HepG2 (cell line): ENCODE measurements around the gene AVPR2.

Experiments
- ASH2L ChIP-seq: fragments of 300-600, 200-600 bp; sonication (generic); IDR thresholded peaks from 2 replicates; pipeline ENCODE4 v1.7.0; 2017; ENCODE audit warnings: low read depth, mild to moderate bottlenecking, moderate library complexity, mixed read lengths, low read length; ENCODE audit not compliant: insufficient read length
- BCL6 ChIP-seq: IDR thresholded peaks from 2 replicates; pipeline ENCODE4 v1.6.1; 2016; ENCODE audit warnings: missing genetic modification reagents, missing compliant biosample characterization
- CTCF ChIP-seq: sonication (generic); formaldehyde crosslinking; IDR thresholded peaks from 2 replicates; pipeline ENCODE4 v1.5.0; 2020; ENCODE audit warnings: mild to moderate bottlenecking, missing genetic modification reagents, moderate library complexity
- IRF9 ChIP-seq: sonication (generic); formaldehyde crosslinking; IDR thresholded peaks from 2 replicates; pipeline ENCODE4 v1.8.0; 2022; ENCODE audit warnings: missing genetic modification reagents, mild to moderate bottlenecking, borderline replicate concordance
- JUNB ChIP-seq: sonication (generic); formaldehyde crosslinking; IDR thresholded peaks from 2 replicates; pipeline ENCODE4 v1.8.0; 2022; ENCODE audit warnings: missing genetic modification reagents, mild to moderate bottlenecking, borderline replicate concordance
- MLX ChIP-seq: IDR thresholded peaks from 2 replicates; pipeline ENCODE4 v1.6.1; 2016
- MYC ChIP-seq: sonication (generic); formaldehyde crosslinking; IDR thresholded peaks from 2 replicates; pipeline ENCODE4 v1.9.0; 2021; ENCODE audit warnings: missing genetic modification reagents, borderline replicate concordance
- POLR2A ChIP-seq, 2 experiments: IDR thresholded peaks; 2 replicates each; pipeline ENCODE4 v1.6.1; 2011; ENCODE audit warnings: low read depth in 2 of 2, low read length in 2 of 2, mild to moderate bottlenecking in 1 of 2, moderate library complexity in 1 of 2; ENCODE audit not compliant: insufficient read depth in 1 of 2
- YY1 ChIP-seq: IDR thresholded peaks from 2 replicates; pipeline ENCODE4 v1.6.1; 2011; ENCODE audit warnings: low read length, low read depth, moderate library complexity, mild to moderate bottlenecking; ENCODE audit not compliant: insufficient read depth, insufficient replicate concordance
- ZBTB1 ChIP-seq: sonication (generic); formaldehyde crosslinking; IDR thresholded peaks from 2 replicates; pipeline ENCODE4 v1.4.0; 2020; ENCODE audit warnings: missing genetic modification reagents, borderline replicate concordance
- ZBTB49 ChIP-seq: sonication (generic); formaldehyde crosslinking; IDR thresholded peaks from 2 replicates; pipeline ENCODE4 v1.4.0; 2020; ENCODE audit warnings: missing genetic modification reagents, borderline replicate concordance
- ZNF766 ChIP-seq: sonication (generic); formaldehyde crosslinking; IDR thresholded peaks from 2 replicates; pipeline ENCODE4 v1.5.0; 2020; ENCODE audit warnings: missing genetic modification reagents, borderline replicate concordance
- ZXDC ChIP-seq: sonication (generic); formaldehyde crosslinking; IDR thresholded peaks from 2 replicates; pipeline ENCODE4 v1.5.0; 2020; ENCODE audit warnings: mild to moderate bottlenecking, missing genetic modification reagents

GRCh38 chrX:153873282-153874084 is 31.0 kb upstream of the AVPR2 start:
- TF ChIP-seq ZBTB49 (CRISPR knock-in tag) (no peak), JUNB (CRISPR knock-in tag) (no peak), CTCF (CRISPR knock-in tag) (no peak), IRF9 (CRISPR knock-in tag) (no peak), ZXDC (CRISPR knock-in tag) (no peak), BCL6 (CRISPR knock-in tag) (no peak), ASH2L (no peak), YY1 (no peak), MLX (no peak), MYC (CRISPR knock-in tag) (no peak), ZNF766 (CRISPR knock-in tag) (no peak), ZBTB1 (CRISPR knock-in tag) (no peak), POLR2A (IDR thresholded peaks at IDR 0.05; ENCODE audit: insufficient read depth in 1 of 2, low read depth in 2 of 2, low read length in 2 of 2) (no peak)
